ENCODE measurements around the gene GVQW3. TPM values are rescaled to one million over a fixed set of nuclear protein-coding genes. Genes with fewer than 3 reads are reported as not detected.

GVQW3 gene
- total RNA-seq, 1 experiment from 2014 or later: 15.8 TPM

GRCh38 chr11:76369406-76369805, 11.7 kb upstream of the GVQW3 start:
- no peak for TF ChIP-seq CTCF (IDR thresholded peaks at IDR 0.05; ENCODE audit: insufficient read depth in 1 of 2, low read depth in 1 of 2, low read length in 1 of 2, severe bottlenecking in 1 of 2, unreplicated experiment in 1 of 2)
- peaks cover 12% of the 10 kb centered on the region for H3K36me3 Mint-ChIP-seq (ENCODE audit: insufficient read depth, unreplicated experiment)
- H3K36me3 ChIP-seq (ENCODE audit: control insufficient read depth, insufficient read depth, low read length): no peaks in the 10 kb centered on the region
- no peak overlapping the region for H3K4me3 ChIP-seq (ENCODE audit: low read depth, low read length)
- H3K27me3 Mint-ChIP-seq (ENCODE audit: insufficient read depth, unreplicated experiment): no peaks in the 10 kb centered on the region
- no peaks in the 10 kb centered on the region for H3K9me3 ChIP-seq
- H3K9me3 Mint-ChIP-seq (ENCODE audit: unreplicated experiment): no peaks in the 10 kb centered on the region
- H3K4me3 Mint-ChIP-seq (ENCODE audit: unreplicated experiment): no peak overlapping the region
- ChIA-PET POLR2A (no interaction called here), CTCF (no interaction called here)
- H3K4me1 Mint-ChIP-seq (ENCODE audit: low read depth, unreplicated experiment): peaks cover 18% of the 10 kb centered on the region
- no peaks in the 10 kb centered on the region for H3K27me3 ChIP-seq (replicated peaks; ENCODE audit: control insufficient read depth, insufficient read depth, low read length)
- no peak overlapping the region for H3K27ac Mint-ChIP-seq (ENCODE audit: unreplicated experiment)
- no peaks in the 10 kb centered on the region for H3K4me1 ChIP-seq
- intact Hi-C loops (cut with micrococcal nuclease; ENCODE audit: unreplicated experiment): no loop called here
- no peak for DNase-seq
- no TSS peak for BruUV-seq (replicated peaks)

- no peak for DNase-seq
Observed at GRCh38 chr11:76371170-76371569, 10.0 kb upstream of the GVQW3 start.

GRCh38 chr11:76376746-76377558, 4.2 kb upstream of the GVQW3 start:
- Mint-ChIP-seq H3K4me1 (ENCODE audit: low read depth, unreplicated experiment) (peaks cover 22% of the 10 kb centered on the region), H3K36me3 (ENCODE audit: insufficient read depth, unreplicated experiment) (peaks cover 22% of the 10 kb centered on the region), H3K9me3 (ENCODE audit: unreplicated experiment) (no peaks in the 10 kb centered on the region), H3K27ac (ENCODE audit: unreplicated experiment) (no peak overlapping the region), H3K27me3 (ENCODE audit: insufficient read depth, unreplicated experiment) (no peaks in the 10 kb centered on the region), H3K4me3 (ENCODE audit: unreplicated experiment) (no peak overlapping the region)
- Histone ChIP-seq H3K9me3 (no peaks in the 10 kb centered on the region), H3K27me3 (replicated peaks; ENCODE audit: control insufficient read depth, insufficient read depth, low read length) (no peaks in the 10 kb centered on the region), H3K4me3 (ENCODE audit: low read depth, low read length) (no peak overlapping the region), H3K36me3 (ENCODE audit: control insufficient read depth, insufficient read depth, low read length) (no peaks in the 10 kb centered on the region), H3K4me1 (peaks cover 10% of the 10 kb centered on the region; the same call in 1 of the 2 replicates)
- ChIA-PET CTCF (no interaction called here), POLR2A (no interaction called here)
- intact Hi-C loops (cut with micrococcal nuclease; ENCODE audit: unreplicated experiment): no loop called here
- no TSS peak for BruUV-seq (replicated peaks)
- DNase-seq: no peak
- no peak for TF ChIP-seq CTCF (IDR thresholded peaks at IDR 0.05; ENCODE audit: insufficient read depth in 1 of 2, low read depth in 1 of 2, low read length in 1 of 2, severe bottlenecking in 1 of 2, unreplicated experiment in 1 of 2)

More at GRCh38 chr11:76371170-76371569, 10.0 kb upstream of the GVQW3 start:
- H3K4me3 ChIP-seq (ENCODE audit: low read depth, low read length): no peak overlapping the region
- Mint-ChIP-seq H3K4me1 (ENCODE audit: low read depth, unreplicated experiment) (peaks cover 18% of the 10 kb centered on the region), H3K9me3 (ENCODE audit: unreplicated experiment) (no peaks in the 10 kb centered on the region), H3K4me3 (ENCODE audit: unreplicated experiment) (no peak overlapping the region), H3K27ac (ENCODE audit: unreplicated experiment) (peak overlapping the region; percentile 1), H3K27me3 (ENCODE audit: insufficient read depth, unreplicated experiment) (no peaks in the 10 kb centered on the region), H3K36me3 (ENCODE audit: insufficient read depth, unreplicated experiment) (no peaks in the 10 kb centered on the region)
- no peaks in the 10 kb centered on the region for H3K36me3 ChIP-seq (ENCODE audit: control insufficient read depth, insufficient read depth, low read length)
- POLR2A ChIA-PET: no interaction called here
- no peaks in the 10 kb centered on the region for H3K4me1 ChIP-seq
- H3K27me3 ChIP-seq (replicated peaks; ENCODE audit: control insufficient read depth, insufficient read depth, low read length): no peaks in the 10 kb centered on the region
- no peaks in the 10 kb centered on the region for H3K9me3 ChIP-seq
- CTCF ChIA-PET: no interaction called here
- intact Hi-C loops (cut with micrococcal nuclease; ENCODE audit: unreplicated experiment): no loop called here
- TF ChIP-seq CTCF (IDR thresholded peaks at IDR 0.05; ENCODE audit: insufficient read depth in 1 of 2, low read depth in 1 of 2, low read length in 1 of 2, severe bottlenecking in 1 of 2, unreplicated experiment in 1 of 2): no peak
- no TSS peak for BruUV-seq (replicated peaks)

Measured in Caco-2 (cell line).